Dendritic cell treated with granulocyte-macrophage colony-stimulating factor and Interleukin-4, amounts not matched to agents 40 ng/mL and 50 ng/mL, for 4 days (primary cell): ENCODE results near the gene CACNA1D.
"Not testable (repeated sequence)": the region's sequence is repeated elsewhere in the genome, so short reads cannot be mapped to it uniquely, and the experiment has no call there.

Source experiments
- H3K27ac Mint-ChIP-seq: one replicate; pipeline ENCODE4 v1.8.0; 2022; ENCODE audit warnings: mild to moderate bottlenecking, mixed read lengths
- H3K27me3 Mint-ChIP-seq: one replicate; pipeline ENCODE4 v1.8.0; 2022; ENCODE audit warnings: mild to moderate bottlenecking, mixed read lengths
- H3K36me3 Mint-ChIP-seq: one replicate; pipeline ENCODE4 v1.8.0; 2022; ENCODE audit warnings: low read depth, mixed read lengths
- H3K4me1 Mint-ChIP-seq: one replicate; pipeline ENCODE4 v1.8.0; 2022; ENCODE audit warnings: low read depth, mixed read lengths
- H3K4me3 Mint-ChIP-seq: one replicate; pipeline ENCODE4 v1.8.0; 2022; ENCODE audit warnings: mild to moderate bottlenecking, moderate library complexity, mixed read lengths
- H3K9me3 Mint-ChIP-seq: one replicate; pipeline ENCODE4 v1.8.0; 2022; ENCODE audit warnings: mixed read lengths
- intact Hi-C: fragments of 100-400 bp; cut with micrococcal nuclease; formaldehyde crosslinking; loops from one replicate; pipeline ENCODE4 v1.15.0; 2022

Gene CACNA1D

GRCh38 chr3:53664812-53665211 is 170.4 kb downstream of the CACNA1D start:
- H3K4me1 Mint-ChIP-seq, H3K36me3 Mint-ChIP-seq, H3K27ac Mint-ChIP-seq, intact Hi-C loops, H3K4me3 Mint-ChIP-seq: not testable (repeated sequence)
- Mint-ChIP-seq H3K27me3 (peaks cover 36% of the 10 kb centered on the region), H3K9me3 (peaks cover 48% of the 10 kb centered on the region)

- peaks cover 38% of the 10 kb centered on the region for H3K9me3 Mint-ChIP-seq
- H3K27ac Mint-ChIP-seq = no peak overlapping the region
- peaks cover 30% of the 10 kb centered on the region for H3K27me3 Mint-ChIP-seq
- H3K4me3 Mint-ChIP-seq = no peak overlapping the region
- intact Hi-C loops = no loop called here
- H3K36me3 Mint-ChIP-seq = no peaks in the 10 kb centered on the region
- no peaks in the 10 kb centered on the region for H3K4me1 Mint-ChIP-seq
Observed at GRCh38 chr3:53665608-53666425, 171.4 kb downstream of the CACNA1D start.

- H3K4me3 Mint-ChIP-seq = no peak overlapping the region
- peaks cover 31% of the 10 kb centered on the region for H3K27me3 Mint-ChIP-seq
- intact Hi-C loops = no loop called here
- no peaks in the 10 kb centered on the region for H3K4me1 Mint-ChIP-seq
- no peaks in the 10 kb centered on the region for H3K36me3 Mint-ChIP-seq
- no peak overlapping the region for H3K27ac Mint-ChIP-seq
- peaks cover 8% of the 10 kb centered on the region for H3K9me3 Mint-ChIP-seq
Observed at GRCh38 chr3:53668872-53669271, 174.5 kb downstream of the CACNA1D start.

- Mint-ChIP-seq H3K36me3 (no peaks in the 10 kb centered on the region), H3K27ac (no peak overlapping the region), H3K27me3 (peaks cover 35% of the 10 kb centered on the region), H3K9me3 (no peaks in the 10 kb centered on the region), H3K4me1 (no peaks in the 10 kb centered on the region), H3K4me3 (no peak overlapping the region)
- intact Hi-C loops = no loop called here
Observed at GRCh38 chr3:53670721-53671120, 176.3 kb downstream of the CACNA1D start.

GRCh38 chr3:53671192-53671960 is 177.0 kb downstream of the CACNA1D start:
- Mint-ChIP-seq H3K27ac (no peak overlapping the region), H3K4me1 (no peaks in the 10 kb centered on the region), H3K9me3 (no peaks in the 10 kb centered on the region), H3K36me3 (no peaks in the 10 kb centered on the region), H3K27me3 (peaks cover 35% of the 10 kb centered on the region), H3K4me3 (no peak overlapping the region)
- intact Hi-C loops = no loop called here

GRCh38 chr3:53671961-53672299 is 177.5 kb downstream of the CACNA1D start:
- Mint-ChIP-seq H3K27me3 (peaks cover 34% of the 10 kb centered on the region), H3K4me1 (no peaks in the 10 kb centered on the region), H3K27ac (no peak overlapping the region), H3K36me3 (no peaks in the 10 kb centered on the region), H3K4me3 (no peak overlapping the region), H3K9me3 (no peaks in the 10 kb centered on the region)
- intact Hi-C loops = no loop called here

GRCh38 chr3:53672981-53673380 is 178.6 kb downstream of the CACNA1D start:
- Mint-ChIP-seq H3K4me3 (no peak overlapping the region), H3K36me3 (no peaks in the 10 kb centered on the region), H3K27ac (no peak overlapping the region), H3K4me1 (no peaks in the 10 kb centered on the region), H3K27me3 (peaks cover 40% of the 10 kb centered on the region), H3K9me3 (no peaks in the 10 kb centered on the region)
- intact Hi-C loops = no loop called here

GRCh38 chr3:53673722-53674350 is 179.4 kb downstream of the CACNA1D start:
- no peak overlapping the region for H3K4me3 Mint-ChIP-seq
- intact Hi-C loops = no loop called here
- peaks cover 38% of the 10 kb centered on the region for H3K27me3 Mint-ChIP-seq

GRCh38 chr3:53674582-53674981 is 180.2 kb downstream of the CACNA1D start:
- peaks cover 34% of the 10 kb centered on the region for H3K27me3 Mint-ChIP-seq
- no peaks in the 10 kb centered on the region for H3K36me3 Mint-ChIP-seq
- no peaks in the 10 kb centered on the region for H3K9me3 Mint-ChIP-seq
- no peak overlapping the region for H3K4me3 Mint-ChIP-seq
- no peaks in the 10 kb centered on the region for H3K4me1 Mint-ChIP-seq
- intact Hi-C loops = no loop called here
- H3K27ac Mint-ChIP-seq = no peak overlapping the region

More at GRCh38 chr3:53673722-53674350, 179.4 kb downstream of the CACNA1D start:
- Mint-ChIP-seq H3K36me3 (no peaks in the 10 kb centered on the region), H3K9me3 (no peaks in the 10 kb centered on the region), H3K27ac (no peak overlapping the region), H3K4me1 (no peaks in the 10 kb centered on the region)

- Mint-ChIP-seq H3K27me3 (peaks cover 36% of the 10 kb centered on the region), H3K36me3 (no peaks in the 10 kb centered on the region)
Observed at GRCh38 chr3:53675022-53675697, 180.7 kb downstream of the CACNA1D start.

GRCh38 chr3:53675942-53676341 is 181.5 kb downstream of the CACNA1D start:
- Mint-ChIP-seq H3K27me3 (peaks cover 42% of the 10 kb centered on the region), H3K4me3 (no peak overlapping the region), H3K36me3 (no peaks in the 10 kb centered on the region), H3K9me3 (no peaks in the 10 kb centered on the region), H3K27ac (no peak overlapping the region), H3K4me1 (no peaks in the 10 kb centered on the region)
- intact Hi-C loops = no loop called here

More at GRCh38 chr3:53675022-53675697, 180.7 kb downstream of the CACNA1D start:
- Mint-ChIP-seq H3K4me1 (no peaks in the 10 kb centered on the region), H3K9me3 (no peaks in the 10 kb centered on the region), H3K4me3 (no peak overlapping the region), H3K27ac (no peak overlapping the region)
- intact Hi-C loops = no loop called here

GRCh38 chr3:53677413-53677812 is 183.0 kb downstream of the CACNA1D start:
- H3K36me3 Mint-ChIP-seq = no peaks in the 10 kb centered on the region
- peaks cover 48% of the 10 kb centered on the region for H3K27me3 Mint-ChIP-seq
- no peaks in the 10 kb centered on the region for H3K9me3 Mint-ChIP-seq
- intact Hi-C loops = no loop called here
- no peak overlapping the region for H3K4me3 Mint-ChIP-seq
- no peaks in the 10 kb centered on the region for H3K4me1 Mint-ChIP-seq
- no peak overlapping the region for H3K27ac Mint-ChIP-seq

GRCh38 chr3:53680028-53680427 is 185.6 kb downstream of the CACNA1D start:
- intact Hi-C loops = no loop called here
- Mint-ChIP-seq H3K27me3 (peaks cover 60% of the 10 kb centered on the region), H3K4me3 (no peak overlapping the region), H3K9me3 (no peaks in the 10 kb centered on the region), H3K36me3 (no peaks in the 10 kb centered on the region), H3K4me1 (peaks cover 6% of the 10 kb centered on the region), H3K27ac (no peak overlapping the region)

GRCh38 chr3:53682807-53683206 is 188.4 kb downstream of the CACNA1D start:
- Mint-ChIP-seq H3K27me3 (peaks cover 49% of the 10 kb centered on the region), H3K9me3 (no peaks in the 10 kb centered on the region), H3K4me3 (no peak overlapping the region), H3K27ac (peak overlapping the region; percentile 22), H3K4me1 (peaks cover 6% of the 10 kb centered on the region), H3K36me3 (no peaks in the 10 kb centered on the region)
- intact Hi-C loops = no loop called here
